HepG2 (cell line): ENCODE measurements around the gene IPO8. TPM values are rescaled to one million over a fixed set of nuclear protein-coding genes. Genes with fewer than 3 reads are reported as not detected.
A peak's percentile ranks its signal among the peaks of the same experiment; 100 is the strongest.

Experiments
- ARNTL ChIP-seq: sonication (generic); formaldehyde crosslinking; IDR thresholded peaks from 2 replicates; pipeline ENCODE4 v1.4.0; 2020; ENCODE audit warnings: mild to moderate bottlenecking, missing genetic modification reagents
- CBX1 ChIP-seq: IDR thresholded peaks from one replicate; pipeline ENCODE4 v1.6.1; 2016; ENCODE audit warnings: antibody characterized with exemption, low read depth
- ELF3 ChIP-seq: IDR thresholded peaks from 2 replicates; pipeline ENCODE4 v1.6.1; 2016; ENCODE audit warnings: missing genetic modification reagents, missing compliant biosample characterization
- EP300 ChIP-seq, 3 experiments: sonication (generic) in 1 of 3; formaldehyde crosslinking in 1 of 3; IDR thresholded peaks; 2 replicates each; pipeline versions ENCODE4 v1.5.1 to v1.6.1; 2011 to 2020; ENCODE audit warnings: low read depth in 2 of 3, low read length in 2 of 3, borderline replicate concordance in 1 of 3, improper control_type of control experiment in 1 of 3, mild to moderate bottlenecking in 1 of 3, missing genetic modification reagents in 1 of 3, moderate library complexity in 1 of 3
- GATAD2A ChIP-seq: IDR thresholded peaks from 2 replicates; pipeline ENCODE4 v1.6.1; 2016
- GMEB1 ChIP-seq: sonication (generic); formaldehyde crosslinking; IDR thresholded peaks from 2 replicates; pipeline ENCODE4 v1.5.1; 2020; ENCODE audit warnings: missing genetic modification reagents, mild to moderate bottlenecking, borderline replicate concordance
- MIER2 ChIP-seq: IDR thresholded peaks from 2 replicates; pipeline ENCODE4 v1.6.1; 2016; ENCODE audit warnings: missing biosample characterization, missing genetic modification reagents
- MTERF4 ChIP-seq: sonication (generic); formaldehyde crosslinking; IDR thresholded peaks from 2 replicates; pipeline ENCODE4 v1.8.0; 2023; ENCODE audit warnings: mild to moderate bottlenecking, missing genetic modification reagents
- NCOA5 ChIP-seq: sonication (generic); formaldehyde crosslinking; IDR thresholded peaks from 2 replicates; pipeline ENCODE4 v1.4.0; 2020; ENCODE audit warnings: missing genetic modification reagents
- ZIK1 ChIP-seq: sonication (generic); formaldehyde crosslinking; IDR thresholded peaks from 2 replicates; pipeline ENCODE4 v1.5.0; 2020; ENCODE audit warnings: mild to moderate bottlenecking, low read depth, missing genetic modification reagents, borderline replicate concordance
- ZNF143 ChIP-seq: sonication (generic); formaldehyde crosslinking; IDR thresholded peaks from 2 replicates; pipeline ENCODE4 v1.4.0; 2020; ENCODE audit warnings: missing genetic modification reagents
- ZNF556 ChIP-seq: sonication (generic); formaldehyde crosslinking; IDR thresholded peaks from 2 replicates; pipeline ENCODE4 v1.4.0; 2020; ENCODE audit warnings: mild to moderate bottlenecking, missing genetic modification reagents, borderline replicate concordance
- ZNF710 ChIP-seq: sonication (generic); formaldehyde crosslinking; IDR thresholded peaks from 2 replicates; pipeline ENCODE4 v1.5.0; 2020; ENCODE audit warnings: mild to moderate bottlenecking, missing genetic modification reagents, borderline replicate concordance
- ZSCAN12 ChIP-seq: sonication (generic); formaldehyde crosslinking; IDR thresholded peaks from 2 replicates; pipeline ENCODE4 v1.9.0; 2021; ENCODE audit warnings: mild to moderate bottlenecking, missing genetic modification reagents
- ZSCAN9 ChIP-seq: IDR thresholded peaks from 2 replicates; pipeline ENCODE4 v1.6.1; 2016; ENCODE audit warnings: borderline replicate concordance
- polyA plus RNA-seq, 8 experiments: library from polyadenylated mRNA; depleted of rRNA in 3 of 8; stranded (reverse) in 7 of 8; unstranded in 1 of 8; fragments of >200 nt; fragmentation: Illumina TruSeq in 4 of 8; extraction: Trizol in 4 of 8; gene quantifications; 2 replicates each; pipeline versions ENCODE4 v1.2.1 to v1.2.3, GENCODE V29; 2011 to 2016; ENCODE audit warnings: low read depth in 4 of 8, missing spikeins in 1 of 8, mixed read lengths in 1 of 8; ENCODE audit not compliant: insufficient read depth in 1 of 8
- total RNA-seq, 5 experiments: library from RNA; depleted of rRNA; stranded (reverse); fragments of >200 nt; fragmentation: Illumina TruSeq; extraction: Trizol; gene quantifications; 2 replicates each; pipeline ENCODE4 v1.2.3, GENCODE V29; 2016; ENCODE audit warnings: low read depth in 1 of 5
- TF ChIP-seq, protein P1 (sequence below): IDR thresholded peaks from 2 replicates; pipeline ENCODE4 v1.6.1; 2012; ENCODE audit warnings: low read depth, low read length, improper control_type of control experiment
- TF ChIP-seq, protein P2 (sequence below): sonication (generic); formaldehyde crosslinking; IDR thresholded peaks from 2 replicates; pipeline ENCODE4 v1.4.0; 2020; ENCODE audit warnings: mild to moderate bottlenecking, missing genetic modification reagents
- TF ChIP-seq, protein P3 (sequence below): sonication (generic); formaldehyde crosslinking; IDR thresholded peaks from 2 replicates; pipeline ENCODE4 v1.8.0; 2022; ENCODE audit warnings: low read depth, missing genetic modification reagents

IPO8 gene
- total and polyA plus RNA-seq, 2 of the 13 experiments (the other 11 are each of a cell fraction or from before 2014, with no cell fraction given): 6.3 to 21.8 TPM

DNA sequence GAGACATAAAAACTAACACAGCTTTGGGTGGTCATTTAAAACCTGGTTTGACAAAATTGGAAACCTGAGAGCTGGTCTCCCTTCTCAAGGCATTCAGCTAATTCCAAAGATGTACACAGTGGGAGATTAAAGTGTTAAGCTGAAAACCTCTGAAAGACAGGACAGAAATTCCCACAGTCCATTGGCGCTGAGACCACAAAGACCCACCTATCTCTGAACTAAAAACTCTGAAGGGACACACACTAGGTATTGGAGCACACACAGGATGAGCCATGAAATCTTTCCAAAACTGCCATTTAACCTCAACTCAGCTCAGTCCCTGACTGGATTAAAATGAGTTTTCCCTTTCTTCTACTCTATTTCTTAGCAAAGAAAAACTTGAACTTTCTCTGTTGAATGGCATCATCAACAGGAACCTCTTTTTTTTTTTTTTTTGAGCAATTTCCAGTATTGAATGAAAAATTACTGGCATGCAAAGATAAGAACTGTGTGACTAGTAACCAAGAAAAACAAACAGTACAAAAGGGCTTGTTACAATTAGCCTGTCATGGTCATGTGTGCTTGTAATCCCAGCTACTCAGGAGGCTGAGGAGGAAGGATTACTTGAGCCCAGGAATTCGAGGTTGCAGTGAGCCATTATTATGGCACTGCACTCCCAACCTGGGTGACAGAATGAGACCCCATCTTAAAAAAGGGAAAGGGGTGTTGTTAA is 82.4 kb downstream of the IPO8 start (continued):
- TF ChIP-seq, protein P1, sequence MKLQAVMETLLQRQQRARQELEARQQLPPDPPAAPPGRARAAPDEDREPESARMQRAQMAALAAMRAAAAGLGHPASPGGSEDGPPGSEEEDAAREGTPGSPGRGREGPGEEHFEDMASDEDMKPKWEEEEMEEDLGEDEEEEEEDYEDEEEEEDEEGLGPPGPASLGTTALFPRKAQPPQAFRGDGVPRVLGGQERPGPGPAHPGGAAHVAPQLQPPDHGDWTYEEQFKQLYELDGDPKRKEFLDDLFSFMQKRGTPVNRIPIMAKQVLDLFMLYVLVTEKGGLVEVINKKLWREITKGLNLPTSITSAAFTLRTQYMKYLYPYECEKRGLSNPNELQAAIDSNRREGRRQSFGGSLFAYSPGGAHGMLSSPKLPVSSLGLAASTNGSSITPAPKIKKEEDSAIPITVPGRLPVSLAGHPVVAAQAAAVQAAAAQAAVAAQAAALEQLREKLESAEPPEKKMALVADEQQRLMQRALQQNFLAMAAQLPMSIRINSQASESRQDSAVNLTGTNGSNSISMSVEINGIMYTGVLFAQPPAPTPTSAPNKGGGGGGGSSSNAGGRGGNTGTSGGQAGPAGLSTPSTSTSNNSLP: peak; percentile 74; the same call in 1 of the 2 replicates
- TF ChIP-seq ZSCAN9 (CRISPR knock-in tag) (peak; percentile 94), EP300 (IDR thresholded peaks at IDR 0.05; ENCODE audit: low read depth in 2 of 2, low read length in 2 of 2) (peak in 1 of 2 experiments; percentile 42; a peak in 1 of 4 replicates), EP300 (CRISPR knock-in tag; IDR thresholded peaks at IDR 0.05; ENCODE audit: borderline replicate concordance) (no peak; the same call in 1 of the 2 replicates), ARNTL (CRISPR knock-in tag) (no peak), ELF3 (CRISPR knock-in tag) (no peak), ZSCAN12 (no peak), NCOA5 (CRISPR knock-in tag) (no peak), GATAD2A (CRISPR knock-in tag) (peak; percentile 57), ZNF710 (no peak), MIER2 (no peak), ZIK1 (CRISPR knock-in tag) (no peak), GMEB1 (CRISPR knock-in tag) (no peak), ZNF556 (CRISPR knock-in tag) (no peak), CBX1 (no peak), MTERF4 (no peak), ZNF143 (CRISPR knock-in tag) (no peak)
- TF ChIP-seq, protein P2, sequence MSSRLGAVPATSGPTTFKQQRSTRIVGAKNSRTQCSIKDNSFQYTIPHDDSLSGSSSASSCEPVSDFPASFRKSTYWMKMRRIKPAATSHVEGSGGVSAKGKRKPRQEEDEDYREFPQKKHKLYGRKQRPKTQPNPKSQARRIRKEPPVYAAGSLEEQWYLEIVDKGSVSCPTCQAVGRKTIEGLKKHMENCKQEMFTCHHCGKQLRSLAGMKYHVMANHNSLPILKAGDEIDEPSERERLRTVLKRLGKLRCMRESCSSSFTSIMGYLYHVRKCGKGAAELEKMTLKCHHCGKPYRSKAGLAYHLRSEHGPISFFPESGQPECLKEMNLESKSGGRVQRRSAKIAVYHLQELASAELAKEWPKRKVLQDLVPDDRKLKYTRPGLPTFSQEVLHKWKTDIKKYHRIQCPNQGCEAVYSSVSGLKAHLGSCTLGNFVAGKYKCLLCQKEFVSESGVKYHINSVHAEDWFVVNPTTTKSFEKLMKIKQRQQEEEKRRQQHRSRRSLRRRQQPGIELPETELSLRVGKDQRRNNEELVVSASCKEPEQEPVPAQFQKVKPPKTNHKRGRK (CRISPR knock-in tag): no peak
- TF ChIP-seq, protein P3, sequence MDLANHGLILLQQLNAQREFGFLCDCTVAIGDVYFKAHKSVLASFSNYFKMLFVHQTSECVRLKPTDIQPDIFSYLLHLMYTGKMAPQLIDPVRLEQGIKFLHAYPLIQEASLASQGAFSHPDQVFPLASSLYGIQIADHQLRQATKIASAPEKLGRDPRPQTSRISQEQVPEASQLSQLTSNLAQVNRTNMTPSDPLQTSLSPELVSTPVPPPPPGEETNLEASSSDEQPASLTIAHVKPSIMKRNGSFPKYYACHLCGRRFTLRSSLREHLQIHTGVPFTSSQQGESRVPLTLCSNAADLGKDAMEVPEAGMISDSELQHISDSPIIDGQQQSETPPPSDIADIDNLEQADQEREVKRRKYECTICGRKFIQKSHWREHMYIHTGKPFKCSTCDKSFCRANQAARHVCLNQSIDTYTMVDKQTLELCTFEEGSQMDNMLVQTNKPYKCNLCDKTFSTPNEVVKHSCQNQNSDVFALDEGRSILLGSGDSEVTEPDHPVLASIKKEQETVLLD (CRISPR knock-in tag): no peak
